Activated gamma-delta T cell treated with anti-CD3 and anti-CD28 coated beads, Interleukin-2, amount 50 U/mL, for 16 hours (primary cell): Measurements from ENCODE around the gene SAMMSON.

ENCODE experiments used
- DNase-seq: peaks from one replicate; pipeline ENCODE4 v3.0.0-alpha.2; 2020; ENCODE audit warnings: low read depth

SAMMSON gene

GRCh38 chr3:70011582-70011981, 12.0 kb downstream of the SAMMSON start:
- DNase-seq, result no peak

GRCh38 chr3:70020906-70021660, 21.6 kb downstream of the SAMMSON start:
- DNase-seq, result no peak

DNA sequence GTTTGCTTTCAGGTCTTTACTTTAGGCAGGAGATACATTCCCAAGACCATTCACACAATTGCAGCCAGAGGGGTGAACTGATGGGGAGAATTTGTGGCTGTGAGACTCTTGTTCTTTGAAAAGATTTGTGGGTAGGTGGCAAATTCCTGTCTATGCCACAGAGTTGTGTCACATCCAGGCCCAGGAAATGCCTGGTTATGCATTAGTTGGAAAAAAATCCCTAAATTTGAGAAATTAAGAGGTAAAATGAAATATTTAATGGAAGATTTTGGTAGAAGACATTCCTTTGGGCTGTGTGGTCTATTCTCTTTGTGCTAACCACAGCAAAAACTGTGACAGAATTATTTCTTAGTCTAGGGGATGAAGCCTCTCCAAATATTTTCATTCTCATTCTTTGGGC, 28.8 kb downstream of the SAMMSON start:
- no peak for DNase-seq

DNA sequence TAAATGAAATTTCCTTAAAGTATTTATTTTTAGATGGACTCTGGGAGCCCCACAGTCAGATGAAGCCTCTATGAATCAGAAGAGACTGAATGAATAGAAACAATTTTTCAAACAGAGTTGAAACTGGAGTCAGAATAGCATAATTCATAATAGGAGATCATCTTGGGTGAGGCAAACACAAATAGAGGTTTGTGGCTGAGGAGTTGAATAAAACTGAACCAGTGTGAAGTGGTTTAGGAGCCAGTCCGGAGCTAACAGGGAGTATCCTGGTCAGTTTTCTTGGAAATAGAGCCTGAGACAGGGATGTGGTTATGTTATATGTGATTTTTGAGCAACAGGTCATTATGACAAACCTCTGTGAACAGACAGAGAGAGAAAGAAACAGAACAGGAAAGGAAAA, 39.2 kb downstream of the SAMMSON start:
- DNase-seq, result no peak

DNA sequence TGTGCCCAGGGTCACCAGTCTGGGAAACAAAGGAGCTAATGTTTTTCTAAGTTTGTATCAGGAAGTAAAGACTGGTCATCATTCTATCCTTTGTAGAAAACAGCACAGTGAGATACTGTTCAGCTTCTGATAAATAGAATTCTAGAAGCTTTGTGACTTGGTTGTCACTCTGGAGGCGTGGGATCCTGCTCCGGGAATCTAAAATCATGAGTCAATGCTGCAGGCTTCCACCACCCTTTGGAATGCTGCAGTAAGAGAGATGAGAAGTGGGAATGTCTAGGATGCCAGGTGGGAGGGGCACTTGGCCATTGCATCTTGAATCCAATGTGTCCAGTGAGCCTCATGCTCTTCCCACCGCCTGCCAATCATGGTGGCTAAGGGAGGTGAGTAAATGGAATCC, 40.9 kb downstream of the SAMMSON start:
- DNase-seq, result no peak

DNA sequence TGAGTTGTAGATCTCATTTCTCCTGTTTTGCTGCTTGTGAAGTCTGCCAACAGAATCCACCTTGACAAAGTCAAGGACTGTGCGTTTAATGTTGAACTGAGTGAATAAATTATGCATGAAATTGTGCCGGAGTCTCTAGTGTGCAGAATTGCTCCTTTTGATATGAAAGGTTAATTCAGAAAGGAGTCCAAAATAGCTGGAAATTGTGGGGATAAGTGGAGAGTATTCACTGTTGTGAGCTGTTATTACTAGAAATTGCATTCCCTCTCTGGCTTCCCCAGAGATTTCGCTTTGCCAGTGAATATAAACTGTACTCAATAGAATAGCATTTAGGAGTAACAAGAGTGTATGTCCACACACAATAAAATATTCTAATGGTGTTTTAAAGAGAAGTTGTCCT, 43.1 kb downstream of the SAMMSON start:
- no peak for DNase-seq

GRCh38 chr3:70049761-70050160, 50.2 kb downstream of the SAMMSON start:
- no peak for DNase-seq

- DNase-seq, result no peak
Observed at GRCh38 chr3:70053293-70053692, 53.8 kb downstream of the SAMMSON start.

DNA sequence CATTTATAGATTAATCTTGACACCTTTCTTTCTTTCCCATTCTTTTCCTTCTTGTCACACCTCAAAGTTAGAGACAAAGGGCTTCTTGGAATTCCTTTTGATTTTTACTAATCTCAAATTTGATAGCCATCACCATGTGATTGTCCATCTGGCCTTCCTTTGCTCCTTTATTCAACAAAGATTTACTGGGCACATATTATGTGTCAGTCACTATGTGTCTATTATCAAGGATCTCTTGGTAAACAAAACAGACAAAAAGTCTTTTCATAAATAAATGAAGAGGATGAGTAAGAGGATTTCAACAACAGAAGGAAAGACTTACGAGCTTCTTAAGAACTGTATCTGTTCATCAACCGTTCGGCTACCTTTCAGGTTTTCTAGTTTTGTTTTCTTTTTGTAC, 56.5 kb downstream of the SAMMSON start:
- DNase-seq, result no peak

DNA sequence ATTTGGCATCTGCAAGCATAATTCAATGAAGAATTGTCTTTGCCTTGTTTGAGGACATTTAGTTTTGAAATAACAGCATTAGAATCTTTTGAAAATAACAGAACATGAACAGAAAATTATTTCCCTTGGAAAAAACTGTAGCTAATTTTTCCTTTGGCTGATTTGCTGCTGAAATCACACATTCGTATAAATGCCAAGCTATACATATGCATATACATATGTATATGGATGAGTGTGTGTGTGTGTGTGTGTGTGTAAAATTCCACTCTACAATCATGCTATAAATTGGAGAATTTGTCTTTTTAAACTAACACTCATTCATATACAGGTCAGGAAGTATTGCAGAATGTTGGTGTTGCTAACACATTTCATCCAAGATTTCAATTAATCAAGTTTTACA, 57.9 kb downstream of the SAMMSON start:
- DNase-seq, result no peak

DNA sequence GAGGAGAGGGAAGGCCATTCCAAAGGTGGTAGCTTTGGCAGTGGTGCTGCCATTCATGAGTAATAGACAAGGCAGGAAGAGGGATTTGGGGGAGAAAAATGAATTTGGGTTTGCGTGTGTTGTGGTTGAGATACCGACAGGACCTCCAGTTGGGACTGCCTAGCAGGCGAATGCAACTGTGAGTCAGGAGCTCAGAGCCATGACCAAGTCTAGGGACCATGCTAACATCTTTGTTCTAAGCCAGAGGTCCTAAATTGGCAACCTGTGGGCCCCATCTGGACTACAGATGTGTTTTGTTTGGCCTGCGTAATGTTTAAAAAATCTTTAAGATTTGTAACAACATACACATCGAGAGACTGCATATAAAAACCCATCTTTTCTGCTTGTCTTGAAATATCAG, 61.6 kb downstream of the SAMMSON start:
- no peak for DNase-seq

- DNase-seq, result no peak
Observed at GRCh38 chr3:70064194-70064779, 64.8 kb downstream of the SAMMSON start.

- DNase-seq, result no peak
Observed at GRCh38 chr3:70065696-70066253, 66.2 kb downstream of the SAMMSON start.

DNA sequence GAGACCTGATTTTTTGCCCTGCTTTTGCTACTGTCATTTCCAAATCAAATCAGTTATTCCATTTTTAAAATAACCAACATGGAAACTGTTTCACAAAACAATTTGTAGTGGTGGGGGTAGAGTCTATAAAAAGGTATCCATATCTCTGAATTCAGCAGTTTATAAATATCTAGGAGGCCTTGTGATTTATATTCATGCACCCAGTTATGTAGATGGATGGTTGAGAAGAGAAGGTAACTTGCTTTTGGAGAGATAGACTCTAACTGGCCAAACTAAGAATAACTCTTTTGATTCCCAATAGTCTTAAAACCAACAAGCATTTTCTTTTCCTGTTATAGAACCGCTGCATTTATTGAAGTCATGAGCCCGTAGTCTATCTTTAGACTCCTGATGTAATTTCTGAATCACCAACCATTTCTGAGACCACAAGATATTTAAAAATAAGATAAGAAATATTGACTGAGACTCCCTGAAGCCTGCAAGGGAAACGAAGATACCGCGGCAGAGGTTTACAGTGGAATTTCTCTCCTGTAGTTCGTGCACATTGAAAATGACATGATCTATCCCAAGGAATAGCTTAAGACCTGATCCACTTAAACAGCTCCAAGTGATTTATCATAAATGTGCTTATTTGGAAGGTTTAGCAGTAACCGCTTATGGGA, 68.5 kb downstream of the SAMMSON start:
- DNase-seq, result no peak

DNA sequence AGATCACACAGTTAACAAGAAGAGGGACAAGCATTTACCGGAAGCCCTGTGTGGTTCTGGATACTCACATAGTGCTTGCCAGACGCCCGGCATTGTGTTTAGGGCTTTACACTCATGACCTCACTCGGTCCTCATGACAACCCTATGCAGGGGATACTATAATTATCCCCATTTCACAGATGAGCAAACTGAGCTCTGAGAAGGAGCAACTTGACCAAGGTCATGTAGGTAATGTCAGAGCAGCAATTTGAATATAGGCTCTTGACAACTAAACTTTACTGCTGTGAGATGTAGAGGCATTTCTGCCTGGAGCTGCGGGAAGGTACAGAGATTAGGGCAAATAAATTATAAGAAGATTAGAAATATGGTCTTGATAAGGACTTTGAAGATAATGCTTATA, 70.0 kb downstream of the SAMMSON start:
- DNase-seq, result no peak

DNA sequence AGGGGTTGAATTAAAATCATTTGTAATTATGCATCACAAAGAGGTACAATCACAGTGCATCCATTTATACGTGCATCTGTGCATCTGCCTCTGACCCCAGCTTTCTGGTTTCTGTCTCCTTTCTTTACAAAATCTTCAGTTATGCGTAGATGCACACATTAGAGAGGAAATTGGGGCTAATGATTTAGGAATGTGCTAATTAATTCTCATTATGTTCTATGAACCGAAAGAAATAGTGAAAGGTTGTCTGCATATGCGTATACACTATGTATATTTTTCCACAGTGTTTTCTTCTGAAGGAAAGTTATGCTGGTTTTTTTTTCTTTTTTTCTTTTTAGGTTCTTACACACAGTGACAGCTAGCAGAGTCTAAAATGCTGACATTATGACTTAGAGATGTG, 71.6 kb downstream of the SAMMSON start:
- no peak for DNase-seq

- DNase-seq, result no peak
Observed at GRCh38 chr3:70072180-70072579, 72.6 kb downstream of the SAMMSON start.

GRCh38 chr3:70072754-70073153, 73.2 kb downstream of the SAMMSON start:
- DNase-seq, result no peak

DNA sequence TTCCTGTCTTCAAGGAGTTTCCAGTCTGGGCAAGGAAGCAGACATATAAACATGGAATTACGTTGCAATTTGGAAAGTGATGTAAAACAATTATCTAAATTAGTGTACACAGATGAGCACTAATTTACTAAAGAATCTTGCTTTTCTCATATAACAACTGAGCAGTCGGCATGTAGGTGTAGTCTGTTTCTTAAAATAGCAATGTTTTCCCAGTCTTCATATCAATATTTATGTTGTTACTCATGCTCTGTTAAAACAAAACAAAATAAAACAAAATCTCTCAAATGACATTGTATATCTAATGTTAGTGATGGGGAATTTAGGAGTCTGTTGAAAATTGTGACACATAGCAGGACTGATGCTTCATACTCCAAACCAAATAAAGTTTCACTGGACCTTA, 75.6 kb downstream of the SAMMSON start:
- no peak for DNase-seq

DNA sequence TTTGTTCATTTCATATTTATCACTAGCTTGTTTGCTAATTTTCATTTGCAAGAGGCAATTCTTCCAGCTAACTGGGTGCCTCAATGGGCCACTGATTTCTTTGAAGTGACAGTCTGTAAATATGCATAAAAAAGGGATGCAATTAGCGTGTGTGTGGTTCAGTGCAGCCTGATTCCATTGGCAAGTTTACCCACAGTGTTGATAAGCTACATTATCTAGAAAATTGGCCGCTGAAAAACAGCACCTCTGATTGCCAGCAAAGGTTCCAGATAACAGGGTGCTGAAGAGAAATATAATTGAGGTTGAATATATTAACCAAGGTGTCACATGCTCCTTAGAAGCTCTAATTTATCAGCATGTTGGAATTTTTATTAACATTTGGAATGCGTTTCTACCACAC, 76.9 kb downstream of the SAMMSON start:
- no peak for DNase-seq

GRCh38 chr3:70078778-70079177, 79.2 kb downstream of the SAMMSON start:
- no peak for DNase-seq

- no peak for DNase-seq
Observed at GRCh38 chr3:70085613-70086012, 86.1 kb downstream of the SAMMSON start.

GRCh38 chr3:70086336-70086735, 86.8 kb downstream of the SAMMSON start:
- DNase-seq, result no peak
